ENCODE measurements around the gene SENP7.

DNA sequence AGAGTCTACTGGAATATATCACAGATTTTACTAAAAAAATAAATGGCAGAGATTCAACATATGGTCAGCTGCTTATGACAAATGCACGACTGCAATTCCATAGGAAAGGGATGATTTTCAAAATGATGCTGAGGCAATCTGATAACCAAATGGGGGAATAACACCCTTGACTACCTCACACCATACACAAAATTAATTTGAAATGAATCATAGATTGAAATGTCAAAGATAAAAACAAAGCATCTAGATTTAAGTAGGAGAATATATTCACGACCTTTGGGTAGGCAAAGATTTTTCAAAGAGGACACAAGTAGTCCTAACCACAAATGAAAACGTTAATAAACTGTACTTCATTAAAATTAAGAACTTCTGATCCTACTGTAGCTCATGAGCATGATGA is 11.2 kb downstream of the SENP7 start:
- TF ChIP-seq, protein P1, sequence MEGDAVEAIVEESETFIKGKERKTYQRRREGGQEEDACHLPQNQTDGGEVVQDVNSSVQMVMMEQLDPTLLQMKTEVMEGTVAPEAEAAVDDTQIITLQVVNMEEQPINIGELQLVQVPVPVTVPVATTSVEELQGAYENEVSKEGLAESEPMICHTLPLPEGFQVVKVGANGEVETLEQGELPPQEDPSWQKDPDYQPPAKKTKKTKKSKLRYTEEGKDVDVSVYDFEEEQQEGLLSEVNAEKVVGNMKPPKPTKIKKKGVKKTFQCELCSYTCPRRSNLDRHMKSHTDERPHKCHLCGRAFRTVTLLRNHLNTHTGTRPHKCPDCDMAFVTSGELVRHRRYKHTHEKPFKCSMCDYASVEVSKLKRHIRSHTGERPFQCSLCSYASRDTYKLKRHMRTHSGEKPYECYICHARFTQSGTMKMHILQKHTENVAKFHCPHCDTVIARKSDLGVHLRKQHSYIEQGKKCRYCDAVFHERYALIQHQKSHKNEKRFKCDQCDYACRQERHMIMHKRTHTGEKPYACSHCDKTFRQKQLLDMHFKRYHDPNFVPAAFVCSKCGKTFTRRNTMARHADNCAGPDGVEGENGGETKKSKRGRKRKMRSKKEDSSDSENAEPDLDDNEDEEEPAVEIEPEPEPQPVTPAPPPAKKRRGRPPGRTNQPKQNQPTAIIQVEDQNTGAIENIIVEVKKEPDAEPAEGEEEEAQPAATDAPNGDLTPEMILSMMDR (IDR thresholded peaks at IDR 0.05): no peak
- no peak for TF ChIP-seq EZH2 (IDR thresholded peaks at IDR 0.05)
